CD14-positive monocyte (primary cell): ENCODE results near the gene ADGRF3. TPM values are rescaled to one million over a fixed set of nuclear protein-coding genes. Genes with fewer than 3 reads are reported as not detected.
"Not testable (repeated sequence)": the region's sequence is repeated elsewhere in the genome, so short reads cannot be mapped to it uniquely, and the experiment has no call there.

Experiments used
- DNase-seq, 3 donors: peaks; one replicate each; pipeline ENCODE4 v3.0.0-alpha.2; 2011 to 2022
- H2AFZ ChIP-seq: 2 replicates; pipeline ENCODE4 v1.6.0; 2012; ENCODE audit warnings: mild to moderate bottlenecking, low read depth, low read length, inconsistent platforms; ENCODE audit not compliant: insufficient read depth, poor library complexity, severe bottlenecking
- H3K27ac ChIP-seq, 2 donors: 1 replicate in 1 of 2; 2 replicates in 1 of 2; pipeline ENCODE4 v1.5.1; 2012 to 2013; ENCODE audit warnings: low read length in 2 of 2, control low read depth in 1 of 2, inconsistent platforms in 1 of 2, low read depth in 1 of 2, mild to moderate bottlenecking in 1 of 2
- H3K27me3 ChIP-seq, 2 donors: one replicate each; pipeline versions ENCODE4 v1.6.0 to v1.6.1; 2011 to 2013; ENCODE audit warnings: low read length in 2 of 2; ENCODE audit not compliant: control insufficient read depth in 2 of 2, insufficient read depth in 2 of 2
- H3K36me3 ChIP-seq, 2 donors: replicated peaks in 1 of 2; 1 replicate in 1 of 2; 2 replicates in 1 of 2; pipeline versions ENCODE4 v1.5.1 to v1.6.1; 2012 to 2013; ENCODE audit warnings: low read length in 2 of 2, control low read depth in 1 of 2, inconsistent platforms in 1 of 2, mild to moderate bottlenecking in 1 of 2; ENCODE audit not compliant: insufficient read depth in 2 of 2, control insufficient read depth in 1 of 2
- H3K4me1 ChIP-seq, 2 donors: 1 replicate in 1 of 2; 2 replicates in 1 of 2; pipeline versions ENCODE4 v1.5.1 to v1.6.1; 2012 to 2013; ENCODE audit warnings: low read length in 2 of 2, control low read depth in 1 of 2, inconsistent platforms in 1 of 2, mild to moderate bottlenecking in 1 of 2, moderate library complexity in 1 of 2; ENCODE audit not compliant: insufficient read depth in 2 of 2, control insufficient read depth in 1 of 2
- H3K4me2 ChIP-seq: replicated peaks from 2 replicates; pipeline ENCODE3; 2012; ENCODE audit warnings: low read length, moderate library complexity, mild to moderate bottlenecking; ENCODE audit not compliant: poor library complexity, severe bottlenecking; ENCODE audit errors: extremely low read depth
- H3K4me3 ChIP-seq, 3 experiments: fragments of 200-600 bp in 1 of 3; sonication (generic) in 1 of 3; replicated peaks in 1 of 3; 1 replicate in 2 of 3; 2 replicates in 1 of 3; pipeline ENCODE4 v1.5.1; 2011 to 2013; ENCODE audit warnings: low read length in 3 of 3, mild to moderate bottlenecking in 3 of 3, control low read depth in 2 of 3, low read depth in 2 of 3, inconsistent platforms in 1 of 3, moderate library complexity in 1 of 3
- H3K79me2 ChIP-seq: 2 replicates; pipeline ENCODE4 v1.6.0; 2012; ENCODE audit warnings: mild to moderate bottlenecking, control low read depth, inconsistent platforms, low read length, moderate library complexity; ENCODE audit not compliant: insufficient read depth
- H3K9ac ChIP-seq: 2 replicates; pipeline ENCODE4 v1.6.0; 2017; ENCODE audit warnings: low read length, mild to moderate bottlenecking; ENCODE audit not compliant: insufficient read depth, poor library complexity, severe bottlenecking
- H3K9me3 ChIP-seq, 2 donors: replicated peaks in 1 of 2; 1 replicate in 1 of 2; 2 replicates in 1 of 2; pipeline versions ENCODE4 v1.5.1 to v1.6.1; 2012 to 2013; ENCODE audit warnings: low read length in 2 of 2, control low read depth in 1 of 2; ENCODE audit not compliant: control insufficient read depth in 1 of 2, insufficient read depth in 1 of 2
- H4K20me1 ChIP-seq: 2 replicates; pipeline ENCODE4 v1.6.0; 2012; ENCODE audit warnings: mild to moderate bottlenecking, low read length, control low read depth, moderate library complexity; ENCODE audit not compliant: insufficient read depth
- H3K27ac Mint-ChIP-seq, 7 donors: one replicate each; pipeline ENCODE4 v1.8.0; 2020; ENCODE audit warnings: mild to moderate bottlenecking in 7 of 7, mixed read lengths in 7 of 7, moderate library complexity in 6 of 7, inconsistent platforms in 2 of 7
- H3K27me3 Mint-ChIP-seq, 3 donors: one replicate each; pipeline ENCODE4 v1.8.0; 2021 to 2022; ENCODE audit warnings: low read depth in 3 of 3, mild to moderate bottlenecking in 3 of 3, mixed read lengths in 3 of 3, moderate library complexity in 3 of 3, inconsistent platforms in 1 of 3
- H3K36me3 Mint-ChIP-seq, 2 donors: one replicate each; pipeline ENCODE4 v1.8.0; 2020; ENCODE audit warnings: mixed read lengths in 2 of 2, inconsistent platforms in 1 of 2, mild to moderate bottlenecking in 1 of 2
- H3K4me1 Mint-ChIP-seq: one replicate; pipeline ENCODE4 v1.8.0; 2020; ENCODE audit warnings: mild to moderate bottlenecking, mixed read lengths
- H3K4me3 Mint-ChIP-seq, 2 donors: one replicate each; pipeline ENCODE4 v1.8.0; 2020; ENCODE audit warnings: mild to moderate bottlenecking in 2 of 2, mixed read lengths in 2 of 2, moderate library complexity in 1 of 2
- H3K9me3 Mint-ChIP-seq, 7 donors: one replicate each; pipeline ENCODE4 v1.8.0; 2020 to 2022; ENCODE audit warnings: mixed read lengths in 7 of 7, mild to moderate bottlenecking in 6 of 7, moderate library complexity in 6 of 7, inconsistent platforms in 2 of 7
- WGBS: methylation state at CpG from one replicate; pipeline ENCODE4 v1.1.5; 2013; ENCODE audit warnings: missing lambda C conversion rate; ENCODE audit not compliant: insufficient coverage; 5-methylcytosine and 5-hydroxymethylcytosine counted together
- intact Hi-C, 2 donors: fragments of 100-400 bp; cut with micrococcal nuclease; formaldehyde crosslinking; loops; one replicate each; pipeline versions ENCODE4 v1.15.0 to v1.15.1; 2023
- polyA plus RNA-seq, 3 donors: library from polyadenylated mRNA; depleted of rRNA in 1 of 3; unstranded in 2 of 3; stranded (reverse) in 1 of 3; fragments of 300-500 nt in 2 of 3; fragments of >200 nt in 1 of 3; fragmentation: Illumina TruSeq in 2 of 3; gene quantifications; 1 replicate in 2 of 3; 2 replicates in 1 of 3; pipeline ENCODE4 v1.2.3, GENCODE V29; 2012 to 2021
- TF ChIP-seq, protein P1 (sequence below): fragments of 200-600 bp; IDR thresholded peaks from one replicate; pipeline ENCODE4 v1.8.0; 2022; ENCODE audit warnings: antibody characterized with exemption, mild to moderate bottlenecking

ADGRF3 gene
- polyA plus RNA-seq, 3 donors: 0.33 TPM; not detected in 2

DNA sequence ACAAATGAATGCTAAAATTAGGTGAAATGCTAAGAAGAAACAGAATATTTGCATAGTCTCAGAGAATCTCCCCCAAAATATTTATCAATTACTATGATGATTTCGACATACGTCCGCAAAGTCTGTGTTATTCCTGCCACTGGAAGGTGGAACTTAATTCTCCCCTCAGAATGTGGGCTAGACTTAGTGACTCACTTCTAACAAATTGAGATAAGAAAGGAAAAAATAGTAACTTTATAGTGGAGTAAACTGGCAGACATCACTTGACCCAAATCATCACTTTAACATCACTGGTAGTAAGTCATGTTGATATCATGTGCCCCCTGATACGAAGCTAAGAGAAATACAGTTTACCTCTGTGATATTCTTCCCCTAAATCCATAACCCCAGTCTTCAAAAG is 78.4 kb downstream of the ADGRF3 start:
- no peaks in the 10 kb centered on the region for H3K9me3 ChIP-seq
- peaks cover 48% of the 10 kb centered on the region for H3K4me1 Mint-ChIP-seq
- H3K9ac ChIP-seq: no peak overlapping the region
- no peaks in the 10 kb centered on the region for H3K27me3 ChIP-seq
- peaks cover 15 to 29% of the 10 kb centered on the region in 2 donors for H3K36me3 ChIP-seq
- no peaks in the 10 kb centered on the region for H4K20me1 ChIP-seq
- peaks cover 25 to 48% of the 10 kb centered on the region in 2 donors for H3K36me3 Mint-ChIP-seq
- peak overlapping the region; percentile 61 for H3K4me2 ChIP-seq
- TF ChIP-seq, protein P1, sequence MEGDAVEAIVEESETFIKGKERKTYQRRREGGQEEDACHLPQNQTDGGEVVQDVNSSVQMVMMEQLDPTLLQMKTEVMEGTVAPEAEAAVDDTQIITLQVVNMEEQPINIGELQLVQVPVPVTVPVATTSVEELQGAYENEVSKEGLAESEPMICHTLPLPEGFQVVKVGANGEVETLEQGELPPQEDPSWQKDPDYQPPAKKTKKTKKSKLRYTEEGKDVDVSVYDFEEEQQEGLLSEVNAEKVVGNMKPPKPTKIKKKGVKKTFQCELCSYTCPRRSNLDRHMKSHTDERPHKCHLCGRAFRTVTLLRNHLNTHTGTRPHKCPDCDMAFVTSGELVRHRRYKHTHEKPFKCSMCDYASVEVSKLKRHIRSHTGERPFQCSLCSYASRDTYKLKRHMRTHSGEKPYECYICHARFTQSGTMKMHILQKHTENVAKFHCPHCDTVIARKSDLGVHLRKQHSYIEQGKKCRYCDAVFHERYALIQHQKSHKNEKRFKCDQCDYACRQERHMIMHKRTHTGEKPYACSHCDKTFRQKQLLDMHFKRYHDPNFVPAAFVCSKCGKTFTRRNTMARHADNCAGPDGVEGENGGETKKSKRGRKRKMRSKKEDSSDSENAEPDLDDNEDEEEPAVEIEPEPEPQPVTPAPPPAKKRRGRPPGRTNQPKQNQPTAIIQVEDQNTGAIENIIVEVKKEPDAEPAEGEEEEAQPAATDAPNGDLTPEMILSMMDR: no peak
- no CpG with 5 or more reads among the region's 4 CpGs for WGBS
- H3K79me2 ChIP-seq: peaks cover 7% of the 10 kb centered on the region
- H3K27me3 Mint-ChIP-seq: no peaks in the 10 kb centered on the region
- peaks cover 47 to 49% of the 10 kb centered on the region in 2 donors for H3K4me1 ChIP-seq
- intact Hi-C loops: no loop called here
- H2AFZ ChIP-seq: no peak overlapping the region
- DNase-seq: peak; percentile 7 to 59 (median 22)
- peak overlapping the region in 1 of 3 experiments; percentile 53 for H3K4me3 ChIP-seq
- peak overlapping the region; percentile 79 to 94 (median 90) for H3K27ac Mint-ChIP-seq
- H3K27ac ChIP-seq: peak overlapping the region; percentile 83 to 85
- H3K9me3 Mint-ChIP-seq: no peaks in the 10 kb centered on the region
- no peak overlapping the region for H3K4me3 Mint-ChIP-seq

DNA sequence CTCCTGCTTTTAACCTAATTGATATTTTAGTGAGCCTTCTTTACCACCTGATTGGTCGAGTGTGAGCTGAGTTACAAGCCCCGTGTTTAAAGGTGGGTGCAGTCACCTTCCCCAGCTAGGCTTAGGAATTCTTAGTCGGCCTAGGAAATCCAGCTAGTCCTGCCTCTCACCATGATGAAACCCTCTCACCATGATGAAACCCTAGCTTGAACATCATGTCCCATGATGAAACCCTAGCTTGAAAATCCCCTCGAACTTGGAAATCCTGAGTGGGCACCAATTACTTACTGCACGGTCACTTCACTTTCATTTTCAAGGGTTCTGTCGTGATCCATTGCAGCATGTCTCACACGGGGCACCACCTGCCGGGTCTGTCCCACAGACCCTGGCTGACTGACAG is 87.8 kb downstream of the ADGRF3 start:
- Mint-ChIP-seq H3K36me3 (peaks cover 55 to 71% of the 10 kb centered on the region in 2 donors), H3K27ac (peak overlapping the region in 3 of 7 donors; percentile 10 to 56 (median 26))
- H3K27ac ChIP-seq, H3K27me3 ChIP-seq, H3K9ac ChIP-seq, H3K9me3 Mint-ChIP-seq, H3K4me2 ChIP-seq, H3K27me3 Mint-ChIP-seq, H3K4me3 ChIP-seq, DNase-seq, H2AFZ ChIP-seq, H3K9me3 ChIP-seq, intact Hi-C loops, H3K4me3 Mint-ChIP-seq, H3K4me1 Mint-ChIP-seq: not testable (repeated sequence)
- Histone ChIP-seq H3K4me1 (peaks cover 6 to 14% of the 10 kb centered on the region in 2 donors), H3K36me3 (peaks cover 56 to 86% of the 10 kb centered on the region in 2 donors), H3K79me2 (peaks cover 38% of the 10 kb centered on the region), H4K20me1 (peaks cover 31% of the 10 kb centered on the region)
- WGBS: 100% methylated on average over 6 of the region's 8 CpGs

Other genes with a start within 250 kb of the ADGRF3 start
- gene GAREM2, start 173.7 kb downstream of the ADGRF3 start, polyA plus RNA-seq: under 1 TPM in 2 of 3 donors, not detected in 1; 0.08 to 0.09 TPM
- gene HADHA, start 102.2 kb downstream of the ADGRF3 start, polyA plus RNA-seq: 100 to 1,000 TPM in 2 of 3 donors, 10 to 100 TPM in 1; 60.2 to 187 (median 155) TPM
- gene HADHB, start 101.8 kb downstream of the ADGRF3 start, polyA plus RNA-seq: 100 to 1,000 TPM in 2 of 3 donors, 10 to 100 TPM in 1; 94.3 to 200 (median 186) TPM
- 1 to 10 TPM; 2.3 to 3.2 (median 2.5) TPM for gene SELENOI, start 646 bp downstream of the ADGRF3 start, polyA plus RNA-seq
- not detected for gene DRC1, start 55.1 kb upstream of the ADGRF3 start, polyA plus RNA-seq
- gene OTOF, start 131.3 kb upstream of the ADGRF3 start, polyA plus RNA-seq: under 1 TPM in 1 of 3 donors, not detected in 2; 0.51 TPM